Tibial artery (tissue), 4 donors: Measurements from ENCODE around the gene ABCG1.

ENCODE experiments used
- DNase-seq, 2 donors: peaks; one replicate each; pipeline ENCODE4 v3.0.0-alpha.2; 2019
- H3K27ac ChIP-seq, 2 donors: fragments of 200-600 bp; sonication (generic) in 1 of 2; 1 replicate in 1 of 2; 2 replicates in 1 of 2; pipeline ENCODE4 v1.5.1; 2018 to 2019; ENCODE audit warnings: mild to moderate bottlenecking in 1 of 2
- H3K27me3 ChIP-seq, 2 donors: fragments of 200-600 bp; sonication (generic) in 1 of 2; one replicate each; pipeline versions ENCODE4 v1.5.1 to v1.6.0; 2016 to 2019
- H3K36me3 ChIP-seq, 3 donors: fragments of 200-600 bp; sonication (generic) in 2 of 3; one replicate each; pipeline ENCODE4 v1.5.1; 2016 to 2019; ENCODE audit warnings: mild to moderate bottlenecking in 2 of 3
- H3K4me1 ChIP-seq, 4 donors: fragments of 200-600 bp; sonication (generic) in 2 of 4; 1 replicate in 3 of 4; 2 replicates in 1 of 4; pipeline ENCODE4 v1.5.1; 2016 to 2019
- H3K4me3 ChIP-seq, 2 donors: fragments of 200-600 bp; sonication (generic) in 1 of 2; 1 replicate in 1 of 2; 2 replicates in 1 of 2; pipeline ENCODE4 v1.5.1; 2018 to 2019; ENCODE audit warnings: mild to moderate bottlenecking in 2 of 2
- H3K9me3 ChIP-seq, 3 donors: fragments of 200-600 bp; sonication (generic) in 1 of 3; one replicate each; pipeline ENCODE4 v1.5.1; 2016 to 2019
- intact Hi-C: fragments of 100-400 bp; cut with DNase I; formaldehyde crosslinking; loops from one replicate; pipeline ENCODE4 v1.15.0; 2023; ENCODE audit warnings: low total_unique reads
- TF ChIP-seq, protein P1 (sequence below), 2 experiments: fragments of 200-600 bp in 1 of 2; fragments of 450-650 bp in 1 of 2; IDR thresholded peaks; one replicate each; pipeline ENCODE4 v1.5.1; 2017 to 2019; ENCODE audit warnings: antibody characterized with exemption in 2 of 2, mild to moderate bottlenecking in 1 of 2, moderate library complexity in 1 of 2

ABCG1 gene

DNA sequence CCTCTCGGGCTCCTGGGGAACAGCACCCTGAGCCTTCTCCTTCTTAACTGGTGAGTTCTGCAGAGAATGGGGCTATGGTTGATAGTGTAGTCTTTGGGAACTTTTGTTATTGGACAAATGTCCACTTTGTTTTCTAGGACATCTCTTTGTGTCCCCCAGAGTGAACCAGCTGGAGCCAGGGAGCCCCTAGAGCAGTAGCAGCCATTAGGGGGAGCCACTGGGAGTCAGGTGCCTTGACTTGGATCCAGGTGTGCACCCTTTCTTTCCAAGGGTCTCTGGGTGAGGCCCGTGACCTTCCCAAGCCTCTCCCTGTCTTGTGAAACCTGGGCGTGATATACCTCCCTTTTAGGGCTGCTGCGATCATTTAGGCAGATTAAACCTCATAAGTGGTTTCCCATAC lies 36.9 kb downstream of the ABCG1 start:
- Histone ChIP-seq H3K27ac (no peak overlapping the region), H3K27me3 (peaks cover 0 to 31% of the 10 kb centered on the region in 2 donors), H3K36me3 (no peaks in the 10 kb centered on the region), H3K9me3 (no peaks in the 10 kb centered on the region), H3K4me1 (no peaks in the 10 kb centered on the region), H3K4me3 (no peak overlapping the region)
- TF ChIP-seq, protein P1, sequence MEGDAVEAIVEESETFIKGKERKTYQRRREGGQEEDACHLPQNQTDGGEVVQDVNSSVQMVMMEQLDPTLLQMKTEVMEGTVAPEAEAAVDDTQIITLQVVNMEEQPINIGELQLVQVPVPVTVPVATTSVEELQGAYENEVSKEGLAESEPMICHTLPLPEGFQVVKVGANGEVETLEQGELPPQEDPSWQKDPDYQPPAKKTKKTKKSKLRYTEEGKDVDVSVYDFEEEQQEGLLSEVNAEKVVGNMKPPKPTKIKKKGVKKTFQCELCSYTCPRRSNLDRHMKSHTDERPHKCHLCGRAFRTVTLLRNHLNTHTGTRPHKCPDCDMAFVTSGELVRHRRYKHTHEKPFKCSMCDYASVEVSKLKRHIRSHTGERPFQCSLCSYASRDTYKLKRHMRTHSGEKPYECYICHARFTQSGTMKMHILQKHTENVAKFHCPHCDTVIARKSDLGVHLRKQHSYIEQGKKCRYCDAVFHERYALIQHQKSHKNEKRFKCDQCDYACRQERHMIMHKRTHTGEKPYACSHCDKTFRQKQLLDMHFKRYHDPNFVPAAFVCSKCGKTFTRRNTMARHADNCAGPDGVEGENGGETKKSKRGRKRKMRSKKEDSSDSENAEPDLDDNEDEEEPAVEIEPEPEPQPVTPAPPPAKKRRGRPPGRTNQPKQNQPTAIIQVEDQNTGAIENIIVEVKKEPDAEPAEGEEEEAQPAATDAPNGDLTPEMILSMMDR (IDR thresholded peaks at IDR 0.05): no peak
- no peak for DNase-seq
- intact Hi-C loops: loop anchor here (5.0 kb wide), 1 partner anchor 49 kb away; no protein-coding TSS in a partner anchor

DNA sequence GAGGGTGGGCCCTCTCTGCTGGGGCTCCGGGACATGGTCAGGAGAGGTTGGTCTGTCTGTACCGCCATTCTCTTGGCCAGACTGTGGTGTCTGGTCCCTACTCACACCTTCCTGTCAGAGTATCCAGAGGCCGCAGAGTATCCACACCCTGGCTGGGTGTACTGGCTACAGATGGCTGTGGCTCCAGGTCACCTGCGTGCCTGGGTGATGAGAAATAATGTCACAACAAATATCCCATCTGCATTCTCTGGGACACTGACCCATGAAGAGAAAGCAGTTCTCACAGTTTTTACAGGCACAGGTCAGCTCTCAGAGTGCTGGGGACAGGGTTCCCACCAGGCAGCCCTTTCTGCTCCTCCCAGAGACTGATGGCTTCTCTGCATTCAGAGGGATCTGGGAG lies 37.4 kb downstream of the ABCG1 start:
- DNase-seq: no peak
- Histone ChIP-seq H3K36me3 (no peaks in the 10 kb centered on the region), H3K27me3 (peaks cover 0 to 36% of the 10 kb centered on the region in 2 donors), H3K4me1 (no peaks in the 10 kb centered on the region), H3K27ac (no peak overlapping the region), H3K4me3 (no peak overlapping the region), H3K9me3 (no peaks in the 10 kb centered on the region)
- TF ChIP-seq, protein P1 (IDR thresholded peaks at IDR 0.05): no peak
- intact Hi-C loops: loop anchor here (5.0 kb wide), 1 partner anchor 49 kb away; no protein-coding TSS in a partner anchor

- Histone ChIP-seq H3K4me1 (peaks cover 0 to 2% (median 0%) of the 10 kb centered on the region in 4 donors), H3K9me3 (no peaks in the 10 kb centered on the region), H3K36me3 (no peaks in the 10 kb centered on the region), H3K27ac (no peak overlapping the region), H3K4me3 (no peak overlapping the region), H3K27me3 (peaks cover 0 to 40% of the 10 kb centered on the region in 2 donors)
- intact Hi-C loops: loop anchor here (5.0 kb wide), 1 partner anchor 50 kb away; no protein-coding TSS in a partner anchor
- DNase-seq: no peak
- TF ChIP-seq, protein P1 (IDR thresholded peaks at IDR 0.05): no peak
Measured at GRCh38 chr21:42257091-42257765, 38.3 kb downstream of the ABCG1 start.

GRCh38 chr21:42258150-42258884 lies 39.4 kb downstream of the ABCG1 start:
- Histone ChIP-seq H3K27ac (no peak overlapping the region), H3K36me3 (no peaks in the 10 kb centered on the region), H3K9me3 (no peaks in the 10 kb centered on the region), H3K4me1 (peaks cover 0 to 10% (median 5%) of the 10 kb centered on the region in 4 donors), H3K27me3 (peaks cover 0 to 40% of the 10 kb centered on the region in 2 donors), H3K4me3 (no peak overlapping the region)
- intact Hi-C loops: loop anchor here (2.0 to 5.0 kb wide), 2 partner anchors 51 to 114 kb away; no protein-coding TSS in a partner anchor
- TF ChIP-seq, protein P1 (IDR thresholded peaks at IDR 0.05): peak; percentile 72 to 77
- peak; percentile 67 to 76 for DNase-seq

DNA sequence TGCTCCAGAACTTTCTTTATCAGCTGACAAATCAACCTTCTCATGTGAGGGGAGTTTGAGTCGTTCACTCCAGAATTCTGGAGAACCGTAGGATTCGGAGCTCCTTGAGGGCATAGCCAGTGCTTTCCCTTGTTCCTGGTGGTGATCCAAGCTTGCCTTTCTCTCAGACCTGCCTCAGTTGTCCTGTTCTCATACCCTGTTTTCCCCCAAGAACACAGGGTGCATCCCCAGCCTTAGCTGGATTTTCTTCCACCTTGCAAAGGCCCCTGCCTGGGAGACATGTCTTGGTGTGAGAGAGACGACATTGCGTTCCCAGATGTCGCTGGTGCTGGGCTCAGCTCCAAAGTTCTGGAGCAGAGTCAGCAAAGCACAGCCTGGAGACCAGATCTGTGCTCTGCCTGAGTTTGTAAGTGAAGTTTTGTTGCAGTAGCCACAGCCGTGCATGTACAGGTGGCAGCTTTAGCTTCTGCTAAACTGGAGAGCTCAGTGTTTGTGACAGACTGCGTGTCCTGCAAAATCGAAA lies 40.0 kb downstream of the ABCG1 start:
- TF ChIP-seq, protein P1 (IDR thresholded peaks at IDR 0.05): no peak
- H3K9me3 ChIP-seq: no peaks in the 10 kb centered on the region
- H3K36me3 ChIP-seq: no peaks in the 10 kb centered on the region
- intact Hi-C loops: loop anchor here (2.0 to 5.0 kb wide), 2 partner anchors 52 to 114 kb away; no protein-coding TSS in a partner anchor
- DNase-seq: no peak
- peaks cover 0 to 10% (median 5%) of the 10 kb centered on the region in 4 donors for H3K4me1 ChIP-seq
- no peak overlapping the region for H3K4me3 ChIP-seq
- H3K27ac ChIP-seq: no peak overlapping the region
- H3K27me3 ChIP-seq: peaks cover 0 to 42% of the 10 kb centered on the region in 2 donors
